Ovary (tissue), 9 donors: Measurements from ENCODE around the gene RCL1. TPM values are rescaled to one million over a fixed set of nuclear protein-coding genes. Genes with fewer than 3 reads are reported as not detected.
A peak's percentile ranks its signal among the peaks of the same experiment; 100 is the strongest.

ENCODE experiments used
- DNase-seq, 5 donors: peaks; one replicate each; pipeline ENCODE4 v3.0.0-alpha.2; 2019 to 2020
- H3K27ac ChIP-seq, 2 donors: fragments of 200-600 bp; one replicate each; pipeline versions ENCODE4 v1.5.1 to v1.8.0; 2019 to 2022
- H3K27me3 ChIP-seq: fragments of 200-600 bp; one replicate; pipeline ENCODE4 v1.8.0; 2022
- H3K36me3 ChIP-seq: fragments of 200-600 bp; sonication (generic); one replicate; pipeline ENCODE4 v1.5.1; 2019
- H3K4me1 ChIP-seq: one replicate; pipeline ENCODE4 v1.8.1; 2013; ENCODE audit warnings: mild to moderate bottlenecking, moderate library complexity; ENCODE audit not compliant: insufficient read depth
- H3K4me3 ChIP-seq: fragments of 200-600 bp; sonication (generic); one replicate; pipeline ENCODE4 v1.5.1; 2017
- H3K9me3 ChIP-seq, 2 donors: fragments of 200-600 bp in 1 of 2; sonication (generic) in 1 of 2; one replicate each; pipeline versions ENCODE4 v1.5.1 to v1.8.1; 2013 to 2019; ENCODE audit warnings: mild to moderate bottlenecking in 1 of 2, moderate library complexity in 1 of 2
- CTCF ChIP-seq, 3 donors: fragments of 450-650 bp in 2 of 3; fragments of 200-600 bp in 1 of 3; IDR thresholded peaks; one replicate each; pipeline versions ENCODE4 v1.5.1 to v1.8.0; 2016 to 2022; ENCODE audit warnings: antibody characterized with exemption in 3 of 3, mild to moderate bottlenecking in 1 of 3
- EP300 ChIP-seq: sonication (generic); formaldehyde crosslinking; IDR thresholded peaks from one replicate; pipeline ENCODE4 v1.6.1; 2017; ENCODE audit warnings: antibody characterized with exemption
- POLR2A ChIP-seq: fragments of 450-650 bp; IDR thresholded peaks from one replicate; pipeline ENCODE4 v1.6.1; 2017; ENCODE audit warnings: antibody characterized with exemption, mild to moderate bottlenecking, moderate library complexity
- WGBS, 3 donors: extraction: QIAGEN DNeasy Blood & Tissue Kit in 1 of 3; methylation state at CpG; one replicate each; pipeline versions ENCODE4 v1.1.5 to v1.1.7; 2013 to 2017; 5-methylcytosine and 5-hydroxymethylcytosine counted together
- intact Hi-C, 4 donors: fragments of 100-400 bp; cut with DNase I; formaldehyde crosslinking; loops; one replicate each; pipeline versions ENCODE4 v1.11.0 to v1.15.1; 2022 to 2023
- polyA plus RNA-seq, 2 donors: library from polyadenylated mRNA; stranded (reverse); fragments of 200-250 nt in 1 of 2; fragments of 350-450 nt in 1 of 2; fragmentation: Illumina TruSeq in 1 of 2; extraction: RNeasy Lipid Tissue Mini Kit (QIAGEN cat#74804) in 1 of 2; gene quantifications; one replicate each; pipeline ENCODE4 v1.2.3, GENCODE V29; 2013 to 2014
- total RNA-seq, 7 donors: library from RNA; depleted of rRNA in 2 of 7; stranded (reverse); fragments of >200 nt in 2 of 7; fragmentation: NEBNext Ultra II Directional in 3 of 7; extraction: Animal tissue kit (Norgen Biotek cat#: 25700) in 3 of 7; gene quantifications; one replicate each; pipeline versions ENCODE4 v1.1.0 to v1.2.4, GENCODE V29; 2016 to 2023
- donor health status: DM: no; HTN: no; CAD: no; lungs with moderate emphysema.
- donor health status: DM: no; HTN: no; CAD: no.
- donor health status: Bipolar disorder and iron deficiency.
- donor health status: DM: yes; HTN: yes; CAD: no.
- donor health status: DM: no; HTN: no; CAD: no.
- donor health status: DM: yes; HTN: yes; CAD: no.

RCL1 gene
- total and polyA plus RNA-seq, 9 donors = 19.9 to 68.6 (median 30.0) TPM

DNA sequence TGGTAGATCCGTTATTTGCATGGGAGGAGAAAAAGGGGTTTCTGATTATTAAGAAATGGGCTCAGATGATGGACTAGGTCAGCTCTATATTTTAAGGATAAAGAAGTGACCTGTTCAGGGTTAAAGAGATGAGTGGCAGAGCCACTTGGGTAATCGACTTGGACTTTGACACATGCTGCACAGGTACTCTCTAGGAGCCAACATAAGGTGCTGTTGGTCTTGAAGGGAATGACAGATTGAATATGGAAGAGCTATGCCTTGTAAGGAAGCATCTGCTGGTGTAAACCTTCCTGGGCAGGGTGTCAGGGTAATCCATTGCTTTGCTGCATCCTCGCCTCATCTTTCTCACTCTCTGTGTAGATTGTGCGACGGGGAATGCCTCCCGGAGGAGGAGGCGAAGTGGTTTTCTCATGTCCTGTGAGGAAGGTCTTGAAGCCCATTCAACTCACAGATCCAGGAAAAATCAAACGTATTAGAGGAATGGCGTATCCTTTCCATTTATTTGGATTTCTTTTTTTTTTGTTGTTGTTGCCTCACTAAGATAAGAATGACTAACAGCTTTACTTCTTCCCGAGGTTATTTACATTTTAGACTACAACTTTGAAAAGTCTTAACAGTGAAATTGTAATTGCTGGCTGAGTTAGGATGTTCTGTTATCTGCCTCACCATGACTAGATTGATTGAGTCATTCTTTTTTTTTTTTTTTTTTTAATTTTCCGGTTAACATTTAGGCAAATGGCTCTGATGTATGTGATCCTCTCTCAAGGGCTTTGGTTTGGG lies 41.2 kb downstream of the RCL1 start:
- Histone ChIP-seq H3K27ac (peak overlapping the region in 1 of 2 donors; percentile 6), H3K36me3 (no peaks in the 10 kb centered on the region), H3K4me1 (peaks cover 33% of the 10 kb centered on the region), H3K4me3 (no peak overlapping the region), H3K27me3 (no peaks in the 10 kb centered on the region), H3K9me3 (no peaks in the 10 kb centered on the region)
- WGBS, 3 donors = 58 to 67% (median 64%) methylated on average over 11 of the region's 11 CpGs
- intact Hi-C loops = loop anchor here in 1 of 4 donors (5.0 kb wide), 1 partner anchor 42 kb away; the partner anchor contains the start of gene RCL1
- TF ChIP-seq CTCF (IDR thresholded peaks at IDR 0.05) = no peak
- TF ChIP-seq EP300 = no peak
- no peak for TF ChIP-seq POLR2A
- DNase-seq = no peak

DNA sequence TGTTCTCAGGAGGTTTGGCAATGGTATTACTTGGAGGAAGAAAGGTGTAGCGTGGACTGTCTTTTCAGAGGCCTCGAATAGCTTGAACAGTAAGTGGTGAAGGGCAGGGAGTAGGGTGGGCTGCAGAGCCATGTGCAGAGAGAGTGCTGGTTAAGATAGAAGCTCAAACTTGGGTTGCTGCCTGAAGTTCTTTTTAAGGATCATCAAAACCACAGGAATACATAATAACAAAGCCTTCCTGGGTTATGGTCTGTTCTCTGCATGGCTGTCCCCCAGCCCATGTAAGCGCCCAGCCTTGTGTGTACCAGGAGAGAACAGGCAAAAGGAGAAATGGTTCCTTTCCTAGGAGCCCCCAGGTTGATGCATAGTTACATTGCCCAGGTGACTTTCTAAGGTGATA lies 43.9 kb downstream of the RCL1 start:
- Histone ChIP-seq H3K36me3 (no peaks in the 10 kb centered on the region), H3K9me3 (no peaks in the 10 kb centered on the region), H3K27ac (no peak overlapping the region), H3K4me3 (no peak overlapping the region), H3K4me1 (peaks cover 31% of the 10 kb centered on the region), H3K27me3 (no peaks in the 10 kb centered on the region)
- intact Hi-C loops = no loop called here
- WGBS, 3 donors = 62 to 82% (median 64%) methylated on average over 3 of the region's 3 CpGs
- no peak for DNase-seq
- no peak for TF ChIP-seq POLR2A
- TF ChIP-seq CTCF (IDR thresholded peaks at IDR 0.05) = no peak
- no peak for TF ChIP-seq EP300

DNA sequence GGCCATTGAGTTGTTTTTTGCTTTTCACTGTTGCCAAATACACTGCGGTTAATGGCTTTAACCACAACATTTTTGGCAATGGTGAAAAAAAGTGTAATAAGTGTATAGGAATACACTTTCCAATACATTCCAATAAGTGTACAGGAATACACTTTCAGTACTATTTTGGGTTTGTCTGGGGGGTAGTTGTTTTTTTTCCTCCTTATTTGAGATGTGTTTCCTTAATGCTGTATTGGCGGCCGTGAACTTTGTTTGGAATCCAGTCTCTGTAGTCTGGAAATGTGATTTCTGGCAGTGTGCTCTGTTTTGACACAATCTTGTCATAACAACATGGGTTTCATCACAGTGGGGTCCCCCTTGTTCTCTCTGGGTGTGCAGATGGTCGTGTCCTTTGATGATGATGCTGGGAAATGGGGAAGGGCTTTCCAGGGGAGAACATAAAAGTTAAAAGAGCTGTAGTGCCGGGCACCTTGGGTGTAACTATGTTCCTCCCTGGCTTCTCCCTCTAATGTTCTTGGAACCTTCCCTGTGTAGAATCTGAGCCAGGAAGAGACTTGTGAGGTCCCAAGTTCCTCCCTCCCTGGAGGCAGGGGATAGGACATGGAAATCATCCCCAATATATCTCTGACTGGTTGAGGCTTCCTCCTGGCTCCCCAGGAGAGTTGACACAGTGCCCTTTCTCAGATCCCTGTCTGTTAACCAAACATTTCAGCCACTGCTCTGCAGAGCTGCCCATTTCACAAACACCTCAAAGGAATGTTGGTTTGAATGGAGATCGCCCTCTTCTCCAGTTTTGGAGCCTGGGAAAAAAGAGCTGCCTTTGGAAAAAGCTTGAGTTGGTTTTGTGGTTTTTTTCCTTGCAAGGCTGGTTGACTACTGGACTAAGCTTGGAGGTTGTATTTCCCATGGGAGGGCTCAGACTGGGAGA lies 44.8 kb downstream of the RCL1 start:
- 15 to 21% (median 19%) methylated on average over 6 of the region's 6 CpGs for WGBS, 3 donors
- Histone ChIP-seq H3K4me3 (no peak overlapping the region), H3K4me1 (peaks cover 31% of the 10 kb centered on the region), H3K36me3 (no peaks in the 10 kb centered on the region), H3K27ac (peak overlapping the region in 1 of 2 donors; percentile 26), H3K9me3 (no peaks in the 10 kb centered on the region), H3K27me3 (no peaks in the 10 kb centered on the region)
- DNase-seq = peak in 4 of 5 donors; percentile 31 to 52 (median 36)
- TF ChIP-seq CTCF (IDR thresholded peaks at IDR 0.05) (no peak), POLR2A (no peak), EP300 (no peak)
- intact Hi-C loops = no loop called here

- intact Hi-C loops = no loop called here
- H3K36me3 ChIP-seq = no peaks in the 10 kb centered on the region
- H3K27ac ChIP-seq = peak overlapping the region in 1 of 2 donors; percentile 26
- DNase-seq = no peak
- TF ChIP-seq POLR2A (no peak), EP300 (no peak), CTCF (IDR thresholded peaks at IDR 0.05) (no peak)
- no peak overlapping the region for H3K4me3 ChIP-seq
- H3K4me1 ChIP-seq = peaks cover 31% of the 10 kb centered on the region
- no peaks in the 10 kb centered on the region for H3K9me3 ChIP-seq
- 25 to 37% (median 34%) methylated on average over 3 of the region's 3 CpGs for WGBS, 3 donors
- no peaks in the 10 kb centered on the region for H3K27me3 ChIP-seq
Measured at GRCh38 chr9:4838189-4838546, 45.4 kb downstream of the RCL1 start.
